Left lung (tissue), 10 donors: ENCODE data around the gene CACNA2D3. TPM values are rescaled to one million over a fixed set of nuclear protein-coding genes. Genes with fewer than 3 reads are reported as not detected.

ENCODE experiments used
- ATAC-seq: fragments of 200-7000 bp; cut with Tn5 transposase; one replicate; pipeline ENCODE4 v1.9.1; 2020; ENCODE audit warnings: moderate library complexity
- DNase-seq, 4 donors: peaks; one replicate each; pipeline ENCODE4 v3.0.0-alpha.2; 2013 to 2020
- H3K27ac ChIP-seq, 2 donors: fragments of 200-600 bp; sonication (generic) in 1 of 2; one replicate each; pipeline versions ENCODE4 v1.5.0 to v1.8.0; 2020 to 2021
- H3K27me3 ChIP-seq, 2 donors: fragments of 200-600 bp; sonication (generic) in 1 of 2; one replicate each; pipeline versions ENCODE4 v1.5.0 to v1.8.0; 2020 to 2021
- H3K36me3 ChIP-seq, 2 donors: fragments of 200-600 bp; sonication (generic) in 1 of 2; one replicate each; pipeline versions ENCODE4 v1.5.0 to v1.8.0; 2020 to 2021
- H3K4me1 ChIP-seq, 2 donors: fragments of 200-600 bp; one replicate each; pipeline ENCODE4 v1.8.0; 2021
- H3K4me3 ChIP-seq, 2 donors: fragments of 200-600 bp; sonication (generic) in 1 of 2; one replicate each; pipeline versions ENCODE4 v1.5.0 to v1.8.0; 2020 to 2021; ENCODE audit warnings: mild to moderate bottlenecking in 1 of 2
- H3K9me3 ChIP-seq, 2 donors: fragments of 200-600 bp; sonication (generic) in 1 of 2; one replicate each; pipeline versions ENCODE4 v1.5.0 to v1.8.0; 2020 to 2021
- CTCF ChIP-seq, 2 donors: fragments of 200-600 bp; sonication (generic) in 1 of 2; IDR thresholded peaks; one replicate each; pipeline versions ENCODE4 v1.5.0 to v1.8.0; 2021; ENCODE audit warnings: antibody characterized with exemption in 2 of 2
- intact Hi-C, 2 donors: fragments of 100-400 bp; cut with DNase I; formaldehyde crosslinking; loops; one replicate each; pipeline versions ENCODE4 v1.11.2 to v1.14.2; 2022
- polyA plus RNA-seq, 6 donors: library from polyadenylated mRNA; unstranded; fragments of 120-200 nt; gene quantifications; one replicate each; pipeline ENCODE4 v1.2.1, GENCODE V29; 2013; ENCODE audit not compliant: insufficient read length in 6 of 6
- total RNA-seq, 2 donors: library from RNA; stranded (reverse); fragmentation: NEBNext Ultra II Directional; extraction: Animal tissue kit (Norgen Biotek cat#: 25700); gene quantifications; one replicate each; pipeline ENCODE4 v1.2.1, GENCODE V29; 2021
- donor health status: DM: no; HTN: yes; CAD: no.
- donor health status: DM: no; HTN: no; CAD: no.

Gene CACNA2D3
- total and polyA plus RNA-seq, 8 donors, result 1.1 to 2.7 (median 1.5) TPM

GRCh38 chr3:54577313-54577712, 455.0 kb downstream of the CACNA2D3 start:
- H3K27ac ChIP-seq, result no peak overlapping the region
- DNase-seq, result no peak
- no peaks in the 10 kb centered on the region for H3K4me1 ChIP-seq
- no peaks in the 10 kb centered on the region for H3K9me3 ChIP-seq
- H3K36me3 ChIP-seq, result no peaks in the 10 kb centered on the region
- intact Hi-C loops, result no loop called here
- TF ChIP-seq CTCF (IDR thresholded peaks at IDR 0.05), result no peak
- H3K4me3 ChIP-seq, result no peak overlapping the region
- no peaks in the 10 kb centered on the region for H3K27me3 ChIP-seq
- ATAC-seq, result no peak

DNA sequence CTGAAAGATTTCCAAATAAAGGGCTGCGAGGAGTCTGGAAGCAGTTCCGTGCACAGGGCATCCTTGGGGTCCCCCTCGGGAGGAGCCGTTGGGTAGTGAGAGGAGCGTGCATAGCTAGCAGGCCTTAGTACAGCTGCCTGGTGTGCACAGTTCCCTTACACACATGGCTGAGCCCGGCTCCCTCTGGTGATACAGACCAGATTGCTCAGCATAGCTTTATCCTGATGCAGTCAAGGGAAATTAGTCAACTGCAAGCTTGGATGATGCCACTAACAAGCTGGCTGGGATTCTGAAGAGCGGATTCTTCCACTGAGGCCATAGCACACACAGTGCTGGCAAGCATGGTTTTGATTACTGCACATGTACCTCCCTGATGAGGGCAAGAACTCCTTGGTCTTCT, 456.1 kb downstream of the CACNA2D3 start:
- ATAC-seq (no peak), DNase-seq (no peak)
- Histone ChIP-seq H3K36me3 (no peaks in the 10 kb centered on the region), H3K27me3 (no peaks in the 10 kb centered on the region), H3K27ac (no peak overlapping the region), H3K4me1 (no peaks in the 10 kb centered on the region), H3K4me3 (no peak overlapping the region), H3K9me3 (no peaks in the 10 kb centered on the region)
- intact Hi-C loops, result no loop called here
- no peak for TF ChIP-seq CTCF (IDR thresholded peaks at IDR 0.05)

DNA sequence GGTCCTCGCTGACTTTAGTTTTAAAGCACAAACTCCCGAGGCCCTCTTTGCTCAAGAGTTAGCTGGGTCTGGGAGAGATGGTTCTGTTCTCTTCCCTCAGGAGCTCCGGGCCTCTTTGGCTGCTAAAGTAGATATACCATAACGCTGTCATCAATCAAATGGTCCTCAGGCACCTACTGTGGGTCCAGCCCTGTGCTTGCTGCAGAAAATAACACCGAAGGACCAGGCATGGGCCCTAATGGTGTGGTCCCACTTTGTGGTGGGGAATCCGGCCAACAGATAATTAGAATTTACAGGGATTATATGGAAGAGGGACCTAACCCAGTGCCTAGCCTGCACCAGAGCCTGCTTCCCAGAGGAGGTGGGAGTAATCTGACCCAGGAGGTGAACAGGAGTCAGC, 458.1 kb downstream of the CACNA2D3 start:
- Histone ChIP-seq H3K4me1 (no peaks in the 10 kb centered on the region), H3K4me3 (no peak overlapping the region), H3K36me3 (no peaks in the 10 kb centered on the region), H3K27ac (no peak overlapping the region), H3K9me3 (no peaks in the 10 kb centered on the region), H3K27me3 (no peaks in the 10 kb centered on the region)
- ATAC-seq, result no peak
- intact Hi-C loops, result no loop called here
- TF ChIP-seq CTCF (IDR thresholded peaks at IDR 0.05), result no peak
- no peak for DNase-seq

- ATAC-seq (no peak), DNase-seq (no peak)
- Histone ChIP-seq H3K27ac (no peak overlapping the region), H3K4me3 (no peak overlapping the region), H3K9me3 (peaks cover 0 to 1% of the 10 kb centered on the region in 2 donors), H3K27me3 (no peaks in the 10 kb centered on the region), H3K36me3 (no peaks in the 10 kb centered on the region), H3K4me1 (no peaks in the 10 kb centered on the region)
- intact Hi-C loops, result no loop called here
- TF ChIP-seq CTCF (IDR thresholded peaks at IDR 0.05), result no peak
Measured at GRCh38 chr3:54582424-54582823, 460.1 kb downstream of the CACNA2D3 start.

DNA sequence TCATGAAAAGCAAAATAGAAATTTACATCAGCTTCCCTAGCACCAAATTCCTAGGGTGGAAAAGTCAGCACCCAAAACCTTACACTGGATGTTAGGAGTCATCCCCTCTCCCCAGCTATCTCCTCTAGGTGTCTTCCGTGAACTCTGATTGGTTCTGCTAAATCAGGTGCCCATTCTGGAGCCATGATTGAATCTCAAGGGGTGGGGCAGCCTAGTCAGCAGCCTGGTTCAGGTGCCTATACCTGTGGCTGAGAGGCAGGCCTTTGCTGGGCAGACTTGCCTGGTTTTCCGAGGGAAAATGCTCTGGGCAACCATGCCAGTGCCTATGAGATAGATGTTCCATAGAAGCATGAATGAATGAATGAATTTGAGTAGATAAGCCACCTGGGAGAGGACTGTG, 468.8 kb downstream of the CACNA2D3 start:
- Histone ChIP-seq H3K4me1 (no peaks in the 10 kb centered on the region), H3K27ac (no peak overlapping the region), H3K4me3 (no peak overlapping the region), H3K36me3 (no peaks in the 10 kb centered on the region), H3K27me3 (no peaks in the 10 kb centered on the region), H3K9me3 (peaks cover 0 to 3% of the 10 kb centered on the region in 2 donors)
- TF ChIP-seq CTCF (IDR thresholded peaks at IDR 0.05), result no peak
- ATAC-seq (no peak), DNase-seq (no peak)
- intact Hi-C loops, result no loop called here
